Measurements from ENCODE around the gene TNFRSF9. TPM values are rescaled to one million over a fixed set of nuclear protein-coding genes. Genes with fewer than 3 reads are reported as not detected.
"Not testable (repeated sequence)": the region's sequence is repeated elsewhere in the genome, so short reads cannot be mapped to it uniquely, and the experiment has no call there.

The TNFRSF9 gene
- total RNA-seq, 1 experiment from 2014 or later = 0.07 TPM

DNA sequence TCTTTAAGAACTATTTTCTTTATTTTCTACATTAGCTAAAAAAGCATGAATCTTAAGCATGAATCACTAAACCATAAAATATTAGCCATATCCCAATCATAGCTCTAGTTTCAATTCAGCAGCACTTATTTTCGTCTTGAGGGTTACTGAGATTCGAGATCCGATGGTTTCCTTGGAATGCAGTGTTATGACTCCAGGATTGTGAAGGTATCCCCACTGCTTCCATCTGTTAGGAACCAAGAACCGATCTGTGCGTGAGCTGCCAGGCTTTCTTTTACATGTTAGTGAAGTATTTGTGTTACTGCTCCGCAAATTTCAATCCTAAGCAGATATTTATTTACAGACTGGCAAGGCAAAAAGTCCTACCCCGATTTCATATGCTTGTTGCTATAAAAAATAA is 18.8 kb downstream of the TNFRSF9 start:
- DNase-seq (ENCODE audit: extremely low read depth, low read depth) = no peak

DNA sequence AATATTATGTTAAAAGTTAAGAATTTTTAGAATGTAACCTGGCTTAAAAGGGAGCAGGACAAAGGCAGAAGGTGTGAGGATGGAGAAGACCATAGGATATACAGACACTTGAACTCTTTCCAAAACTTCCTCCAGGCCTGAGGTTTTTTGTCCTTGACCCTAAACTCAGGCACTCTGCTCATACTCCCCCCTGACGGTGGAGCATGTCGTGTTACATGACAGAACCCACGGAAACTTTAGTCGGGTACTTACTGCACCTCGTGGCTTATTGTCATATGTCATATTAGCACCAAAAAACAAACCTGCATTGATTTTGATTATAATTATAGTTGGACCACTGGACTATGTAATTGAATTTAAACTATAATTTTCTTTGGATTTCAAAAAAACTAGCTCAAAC is 20.8 kb downstream of the TNFRSF9 start:
- DNase-seq (ENCODE audit: extremely low read depth, low read depth) = no peak

DNA sequence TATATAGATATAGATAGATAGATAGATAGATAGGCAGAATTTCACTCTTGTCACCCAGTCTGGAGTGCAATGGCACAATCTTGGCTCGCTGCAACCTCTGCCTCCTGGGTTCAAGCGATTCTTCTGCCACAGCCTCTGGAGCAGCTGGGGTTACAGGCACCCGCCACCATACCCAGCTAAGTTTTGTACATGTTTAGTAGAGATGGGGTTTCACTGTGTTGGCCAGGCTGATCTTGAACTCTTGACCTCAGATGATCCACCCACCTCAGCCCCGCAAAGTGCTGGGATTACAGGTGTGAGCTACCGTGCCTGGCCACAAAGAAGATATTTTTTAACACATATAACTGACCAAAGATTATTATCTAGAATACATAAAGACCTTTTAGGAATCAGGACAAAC is 22.7 kb downstream of the TNFRSF9 start:
- not testable (repeated sequence) for DNase-seq (ENCODE audit: extremely low read depth, low read depth)

DNA sequence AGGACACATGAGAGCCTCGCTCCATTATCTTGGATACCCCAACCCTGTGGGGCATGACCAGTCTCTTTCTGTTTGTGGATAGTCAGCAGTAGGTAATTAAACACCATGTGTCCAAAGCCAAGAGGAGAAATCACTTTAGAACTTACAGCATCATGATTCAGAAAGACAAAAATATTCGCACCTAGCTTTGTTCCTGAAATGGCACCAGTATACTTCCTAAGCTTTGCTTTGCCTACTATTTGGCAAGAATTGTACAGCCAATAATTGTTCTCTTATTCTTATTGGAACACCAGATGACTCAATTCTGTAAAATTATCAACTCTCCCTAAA is 24.2 kb downstream of the TNFRSF9 start:
- DNase-seq (ENCODE audit: extremely low read depth, low read depth) = no peak

DNA sequence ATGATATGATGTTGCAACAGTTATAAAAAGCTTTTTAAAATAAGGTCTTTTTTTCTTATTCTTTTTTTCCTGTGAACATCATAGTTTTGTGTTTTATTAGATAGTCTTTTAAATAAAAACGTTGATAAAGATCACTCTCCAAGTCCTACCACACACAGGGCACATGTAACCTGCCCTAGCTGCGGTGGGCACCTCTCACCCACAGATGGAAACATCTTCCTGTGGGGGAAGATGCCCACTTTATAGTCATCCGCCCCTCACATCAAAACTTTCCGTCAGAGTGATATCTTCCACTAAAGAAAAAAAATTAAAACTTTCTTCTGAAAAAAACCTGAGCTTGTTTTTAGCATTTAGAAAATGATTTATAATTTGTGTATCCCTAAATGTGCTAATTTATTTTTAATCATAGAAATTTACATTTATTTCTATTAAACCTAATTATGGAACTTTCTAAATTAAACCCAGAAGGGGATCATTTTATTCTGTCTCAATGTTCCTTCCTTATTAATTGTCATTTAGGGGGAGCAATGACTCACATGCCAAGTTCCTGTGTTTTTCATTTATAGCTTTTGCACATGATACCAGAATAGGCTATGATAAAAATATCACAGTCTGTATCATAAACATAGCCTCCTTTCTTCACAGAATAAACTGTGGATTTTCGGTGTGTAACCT is 24.7 kb downstream of the TNFRSF9 start:
- DNase-seq (ENCODE audit: extremely low read depth, low read depth) = no peak

DNA sequence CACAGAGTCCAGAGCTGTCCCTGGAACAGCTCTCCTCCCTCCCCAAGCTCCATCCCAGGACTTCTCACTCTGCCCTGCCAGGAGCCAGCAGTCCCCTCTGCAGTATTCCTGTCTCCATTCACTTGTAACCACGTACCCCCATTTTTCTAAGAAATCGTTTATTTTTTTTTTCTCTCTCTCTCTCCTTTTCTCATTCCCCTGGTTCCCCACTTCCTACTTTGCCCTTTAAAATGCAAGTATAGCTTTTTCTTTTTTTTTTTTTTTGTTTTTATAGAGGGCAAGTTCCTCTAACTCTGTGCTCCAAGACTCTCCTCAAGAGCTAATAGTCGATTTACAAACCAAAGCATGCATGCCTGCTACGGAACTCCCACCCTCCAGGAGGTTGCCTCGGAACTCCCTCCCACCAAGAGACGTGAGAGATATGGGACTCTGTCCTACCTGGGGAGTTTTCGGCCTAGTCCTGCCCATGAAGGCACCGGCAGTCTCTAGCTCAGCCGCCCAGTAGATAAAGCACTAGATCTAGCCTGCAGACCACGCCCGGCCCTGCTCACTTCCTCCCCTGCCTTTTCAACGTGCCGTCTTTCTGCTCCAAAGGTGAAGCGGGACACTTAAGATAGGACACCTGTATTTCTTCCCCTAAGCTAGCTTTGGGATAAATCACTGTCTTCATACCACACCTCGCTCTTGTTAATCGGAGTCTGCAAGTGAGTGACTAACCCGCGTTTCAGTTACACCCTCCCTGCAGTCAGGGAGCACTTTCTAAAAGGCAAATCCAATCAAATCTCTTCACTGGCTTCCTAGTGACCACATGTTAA is 27.7 kb downstream of the TNFRSF9 start:
- DNase-seq (ENCODE audit: extremely low read depth, low read depth) = no peak

DNA sequence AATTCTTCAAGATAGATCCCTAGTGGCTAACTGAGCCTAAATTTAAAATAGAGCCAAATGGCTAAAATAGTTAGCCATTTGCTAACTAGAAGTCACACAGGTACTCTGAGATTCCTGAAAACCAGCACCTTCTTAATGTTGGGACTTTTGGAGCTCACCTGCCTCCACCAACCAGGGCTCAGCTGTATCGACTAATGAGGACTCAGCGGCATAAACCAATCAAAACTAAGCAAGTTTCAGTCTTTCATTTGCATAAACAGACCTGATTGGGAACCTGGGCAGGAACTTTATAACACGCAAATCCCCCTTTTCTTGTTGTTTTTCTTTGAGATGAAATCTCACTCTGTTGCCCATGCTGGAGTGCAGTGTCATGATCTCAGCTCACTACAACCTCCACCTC is 28.5 kb downstream of the TNFRSF9 start:
- DNase-seq (ENCODE audit: extremely low read depth, low read depth) = no peak

DNA sequence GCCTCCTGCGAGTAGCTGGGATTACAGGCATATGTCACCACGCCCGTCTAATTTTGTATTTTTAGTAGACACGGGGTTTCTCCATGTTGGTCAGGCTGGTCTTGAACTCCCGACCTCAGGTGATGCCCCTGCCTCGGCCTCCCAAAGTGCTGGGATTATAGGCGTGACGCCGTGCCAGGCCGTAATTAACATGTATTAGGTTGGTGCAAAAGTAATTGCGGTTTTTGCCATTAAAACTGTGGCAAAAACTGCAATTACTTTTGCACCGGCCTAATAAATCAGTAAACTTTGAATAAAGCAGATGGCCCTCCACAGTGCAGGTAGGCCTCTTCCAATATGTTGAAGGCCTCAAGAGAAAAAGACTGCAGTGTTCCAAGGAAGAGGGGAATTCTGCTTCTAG is 35.4 kb downstream of the TNFRSF9 start:
- no peak for DNase-seq (ENCODE audit: extremely low read depth, low read depth)

DNA sequence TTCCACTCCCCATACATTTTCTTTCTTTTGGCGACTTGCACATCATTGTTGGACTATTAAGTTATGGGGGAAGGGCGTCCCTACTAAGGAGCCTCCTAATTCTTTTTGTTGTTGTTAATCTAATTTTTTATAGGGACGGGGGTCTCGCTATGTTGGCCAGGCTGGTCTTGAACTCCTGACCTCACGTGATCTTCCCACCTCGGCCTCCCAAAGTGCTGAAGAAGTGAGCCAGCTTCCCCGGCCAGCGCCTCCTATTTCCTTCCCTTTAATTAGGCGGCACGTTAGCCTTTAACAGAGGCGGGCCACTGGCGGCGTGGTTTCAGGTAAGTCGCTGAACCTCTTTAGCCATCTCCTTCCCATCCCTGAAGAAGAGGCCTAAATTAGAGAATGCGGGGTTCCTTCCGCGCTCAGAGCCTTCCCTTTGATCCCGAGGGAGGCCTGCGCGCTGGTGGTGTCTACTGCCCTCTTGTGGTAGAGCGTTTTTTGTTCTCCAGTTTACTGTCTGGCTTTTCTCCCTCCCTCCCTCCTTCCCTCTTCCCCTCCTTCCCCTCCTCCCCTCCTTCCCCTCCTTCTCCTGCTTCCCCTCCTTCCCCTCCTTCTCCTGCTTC is 38.1 kb downstream of the TNFRSF9 start:
- DNase-seq (ENCODE audit: extremely low read depth, low read depth) = peak; percentile 55

DNA sequence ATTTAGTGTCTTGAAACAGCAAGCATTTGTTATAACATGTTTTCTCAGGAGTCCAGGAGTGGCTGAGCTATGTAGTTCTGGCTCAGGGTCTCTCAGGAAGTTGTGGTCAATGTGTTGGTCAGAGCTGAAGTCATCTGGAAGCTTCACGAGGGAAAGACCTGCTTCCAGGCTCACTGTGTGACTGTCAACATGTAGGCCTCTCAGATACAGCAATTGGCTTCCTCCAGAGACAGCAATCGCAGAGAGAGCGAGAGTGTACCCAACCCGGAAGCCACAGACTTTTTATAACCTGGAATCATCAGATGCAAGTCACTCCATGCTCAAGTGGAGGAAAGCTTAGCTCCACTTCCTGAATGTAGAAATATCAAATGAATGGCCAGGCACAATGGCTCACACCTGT is 40.9 kb downstream of the TNFRSF9 start:
- DNase-seq (ENCODE audit: extremely low read depth, low read depth) = no peak

DNA sequence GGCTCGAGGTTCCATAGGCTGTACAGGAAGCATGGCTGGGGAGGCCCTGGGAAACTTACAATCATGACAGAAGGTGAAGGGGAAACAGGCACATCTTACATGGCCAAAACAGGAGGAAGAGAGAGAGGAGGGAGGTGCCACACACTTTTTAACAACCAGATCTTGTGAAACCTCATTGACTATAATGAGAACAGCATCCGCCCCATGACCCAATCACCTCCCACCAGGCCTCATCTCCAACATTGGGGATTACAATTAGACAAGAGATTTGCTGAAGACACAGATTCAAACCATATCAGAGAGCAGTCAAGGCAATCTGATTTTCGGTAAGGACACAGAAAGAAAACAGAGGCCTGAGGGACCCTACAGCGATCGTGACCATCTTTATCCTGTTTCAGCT is 41.7 kb downstream of the TNFRSF9 start:
- DNase-seq (ENCODE audit: extremely low read depth, low read depth) = no peak

DNA sequence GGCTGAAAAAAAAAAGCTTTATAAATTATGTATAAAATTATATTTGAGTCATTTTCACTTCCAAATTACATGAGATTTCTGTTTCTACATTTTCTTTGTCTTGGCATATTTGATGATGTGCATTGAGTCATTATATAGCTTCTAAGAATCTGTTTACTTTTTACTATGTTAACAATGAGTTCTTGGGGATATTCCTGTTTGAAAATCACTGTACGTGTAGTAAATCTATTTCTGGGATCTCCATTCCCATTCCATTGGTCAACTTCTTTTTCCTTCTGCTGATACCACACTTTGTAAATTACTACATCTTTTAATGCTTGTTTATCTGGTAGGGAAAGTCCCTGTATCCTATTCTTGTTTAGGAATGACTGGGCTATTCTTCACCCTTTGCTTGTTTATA is 43.6 kb downstream of the TNFRSF9 start:
- DNase-seq (ENCODE audit: extremely low read depth, low read depth) = no peak

DNA sequence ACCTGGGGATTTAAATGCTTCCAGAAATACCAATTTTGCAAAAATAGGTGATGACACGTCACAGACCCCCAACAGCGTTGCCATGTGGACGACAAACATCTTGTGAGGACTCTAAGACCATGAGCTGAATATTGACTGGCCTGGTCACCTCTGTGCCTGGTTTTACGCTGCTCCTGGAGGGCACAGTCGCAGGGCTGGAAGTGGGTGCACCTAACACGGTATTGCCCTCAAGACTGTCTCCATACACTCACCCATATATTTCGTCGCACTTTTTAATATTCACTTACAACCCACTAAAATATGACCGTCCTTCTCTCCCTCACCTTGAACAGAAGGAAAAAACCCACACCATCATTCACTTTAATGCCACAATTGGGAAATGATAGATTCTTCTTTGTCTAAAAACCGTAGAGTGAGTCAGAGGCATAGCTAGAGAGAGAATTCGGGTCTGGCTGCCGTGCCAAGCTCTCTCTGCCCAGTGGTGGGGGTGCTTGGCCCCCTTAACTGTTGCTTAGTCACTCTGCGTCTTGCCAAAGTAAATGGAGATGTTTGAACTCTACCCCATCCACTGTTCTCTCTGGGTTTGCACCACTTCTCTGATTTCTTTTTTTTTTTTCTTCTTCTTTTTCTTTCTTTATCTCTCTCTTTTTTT is 47.0 kb downstream of the TNFRSF9 start:
- no peak for DNase-seq (ENCODE audit: extremely low read depth, low read depth)

DNA sequence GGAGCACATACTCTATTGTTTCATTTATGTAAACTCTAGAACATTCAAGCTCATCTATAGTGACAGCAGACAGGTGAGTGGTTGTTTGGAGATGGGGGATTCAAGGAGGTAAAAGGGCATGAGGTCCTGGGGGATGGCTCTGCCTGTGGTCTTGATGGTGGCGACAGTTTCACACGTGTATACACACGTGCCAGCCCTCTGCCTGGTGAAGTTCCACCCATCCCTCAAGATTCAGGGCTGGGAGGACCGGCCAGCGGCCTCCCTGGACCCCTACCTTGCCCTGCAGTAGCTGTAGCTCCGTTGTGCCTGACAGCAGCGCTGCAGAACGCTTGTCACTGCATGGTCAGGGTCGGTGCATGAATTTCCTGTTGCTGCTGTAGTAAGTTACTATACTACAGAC is 48.8 kb downstream of the TNFRSF9 start:
- DNase-seq (ENCODE audit: extremely low read depth, low read depth) = no peak

DNA sequence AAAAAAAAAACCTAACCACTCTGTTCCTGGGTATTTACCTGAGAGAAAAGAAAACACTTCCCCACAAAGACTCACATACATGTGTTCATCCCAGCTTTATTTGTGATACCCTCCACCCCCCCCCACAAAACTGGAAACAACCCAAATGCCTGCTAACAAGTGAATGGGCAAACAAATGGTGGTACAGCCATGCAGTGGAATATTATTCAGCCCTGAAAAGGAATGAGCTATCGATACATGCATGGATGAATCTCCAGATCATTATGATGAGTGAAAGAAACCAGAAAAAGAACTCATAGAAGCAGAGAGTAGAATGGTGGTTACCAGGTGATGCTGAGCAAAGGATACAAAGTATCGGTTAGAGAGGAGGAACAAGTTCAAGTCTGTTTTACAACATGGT is 49.8 kb downstream of the TNFRSF9 start:
- no peak for DNase-seq (ENCODE audit: extremely low read depth, low read depth)

DNA sequence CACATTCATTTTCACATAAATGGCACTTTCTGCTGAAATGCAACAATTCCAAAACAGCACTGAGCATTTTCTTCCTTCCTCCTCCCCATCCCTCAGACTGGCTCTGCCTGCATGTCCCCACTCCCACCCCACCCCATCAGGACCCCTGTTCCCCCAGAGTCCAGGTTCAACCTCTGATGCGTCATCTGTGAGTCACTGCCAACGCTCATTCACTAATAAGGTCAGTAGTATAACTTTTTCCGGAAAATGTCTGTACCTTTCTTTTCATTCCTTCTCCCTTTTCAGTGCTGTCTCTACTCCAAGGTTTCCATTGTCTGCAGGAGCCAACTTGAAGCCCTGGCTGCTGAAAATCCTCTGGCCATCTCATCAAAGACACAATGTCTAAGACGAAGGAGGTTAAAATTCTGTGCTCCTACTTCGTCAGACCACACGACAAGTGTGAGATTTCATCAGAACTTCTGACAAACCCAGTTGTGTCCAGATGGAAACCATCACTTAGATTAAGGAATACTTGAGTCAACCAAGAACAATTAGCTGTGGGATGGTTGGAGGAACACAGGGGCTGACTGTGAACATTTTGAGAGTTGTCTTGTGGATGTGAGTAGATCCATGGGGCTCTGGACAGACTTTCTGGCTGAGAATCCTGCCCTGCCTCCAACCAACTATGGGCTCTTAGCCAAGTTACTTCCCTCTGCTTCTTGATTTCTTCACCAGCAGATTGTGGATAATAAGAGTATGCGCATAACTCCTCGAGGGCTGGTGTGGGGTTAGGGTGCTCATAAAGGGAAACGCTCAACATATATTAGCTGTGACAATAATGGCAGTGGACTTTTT is 52.2 kb downstream of the TNFRSF9 start:
- DNase-seq (ENCODE audit: extremely low read depth, low read depth) = no peak

DNA sequence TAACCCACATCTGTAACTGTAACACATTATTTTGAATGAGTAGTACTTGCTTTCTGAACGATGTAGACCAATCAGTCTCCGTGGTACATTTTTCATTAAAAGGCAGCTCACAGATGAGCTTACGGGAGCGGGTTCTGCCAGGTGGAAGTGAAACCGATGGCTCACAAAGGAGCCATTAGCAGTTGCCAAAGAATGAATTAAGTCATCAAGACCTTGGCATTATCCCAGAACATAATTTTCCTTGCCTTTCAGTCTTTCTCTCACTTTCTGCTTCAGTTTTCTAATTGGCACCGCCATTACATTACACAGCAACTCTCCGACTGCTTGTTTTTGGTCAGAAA is 54.3 kb downstream of the TNFRSF9 start:
- DNase-seq (ENCODE audit: extremely low read depth, low read depth) = no peak

DNA sequence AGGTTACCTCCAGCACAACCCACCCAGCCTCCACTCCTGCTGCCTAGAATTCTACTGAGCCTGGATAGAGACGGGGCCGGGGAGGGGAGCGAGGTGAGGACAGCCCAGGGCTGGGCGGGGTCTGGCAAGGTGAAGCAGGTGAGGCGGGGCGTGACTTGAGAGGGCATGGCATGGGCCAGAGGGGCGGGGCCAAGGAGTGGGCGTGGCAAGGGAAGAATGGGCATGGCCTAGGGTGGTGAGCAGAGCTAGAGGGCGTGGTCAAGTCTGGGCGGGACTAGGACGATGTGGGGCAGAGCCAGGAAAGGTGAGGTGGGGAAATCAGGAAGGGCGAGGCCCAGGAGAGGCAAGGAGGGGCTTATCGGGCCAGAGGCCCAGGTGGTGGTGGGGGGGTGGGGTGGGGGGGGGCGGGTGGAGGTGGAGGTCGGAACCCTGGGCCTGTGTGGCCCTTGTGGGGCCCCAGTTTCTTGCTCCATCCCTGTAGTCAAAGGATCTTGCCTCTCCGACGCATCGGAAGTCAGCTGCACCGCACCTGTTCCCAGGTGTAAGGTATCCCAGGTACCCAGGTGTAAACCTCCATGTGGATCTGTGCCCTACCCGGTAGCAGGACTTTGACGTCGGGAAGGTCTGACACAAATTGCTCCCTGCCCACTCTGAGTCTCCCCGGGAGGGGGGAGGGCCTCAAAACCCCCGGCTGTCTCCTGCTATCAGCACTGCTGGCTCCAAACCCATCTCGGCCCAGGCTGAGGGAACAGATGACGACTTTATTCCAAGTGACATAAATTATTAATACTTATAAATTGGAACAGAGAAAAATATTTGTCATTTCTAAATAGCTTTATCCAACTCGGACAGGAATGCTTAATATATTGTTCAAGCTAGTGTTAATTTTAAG is 54.9 kb downstream of the TNFRSF9 start:
- no peak for DNase-seq (ENCODE audit: extremely low read depth, low read depth)

DNA sequence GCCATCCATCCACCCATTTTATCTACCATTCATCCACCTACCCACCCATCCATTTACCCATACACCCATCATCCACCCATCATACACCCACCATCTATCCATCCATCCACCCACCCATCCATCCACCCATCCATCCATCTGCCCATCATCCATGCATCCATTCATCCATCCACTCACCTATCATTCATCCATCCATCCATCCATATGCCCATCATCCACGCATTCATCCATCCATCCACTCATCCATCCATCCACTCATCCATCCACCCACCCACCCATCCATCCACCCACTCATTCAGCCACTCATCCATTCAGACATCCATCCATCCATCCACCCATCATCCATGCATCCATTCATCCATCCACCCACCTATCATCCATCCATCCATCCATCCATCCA is 55.9 kb downstream of the TNFRSF9 start:
- no peak for DNase-seq (ENCODE audit: extremely low read depth, low read depth)

DNA sequence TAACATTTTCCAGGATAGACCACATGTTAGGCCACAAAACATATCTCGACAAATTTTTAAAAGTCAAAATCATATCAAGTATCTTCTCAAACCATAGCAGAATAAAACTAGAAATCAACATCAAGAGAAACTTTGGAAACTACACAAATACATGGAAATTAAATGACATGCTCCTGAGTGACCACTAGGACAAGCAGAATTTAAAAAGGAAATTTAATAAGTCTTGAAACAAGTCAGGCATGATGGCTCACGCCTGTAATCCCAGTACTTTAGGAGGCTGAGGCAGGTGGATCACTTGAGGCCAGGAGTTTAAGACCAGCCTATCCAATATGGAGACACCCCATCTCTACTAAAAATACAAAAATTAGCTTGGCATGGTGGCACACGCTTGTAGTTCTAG is 61.4 kb downstream of the TNFRSF9 start:
- no peak for DNase-seq (ENCODE audit: extremely low read depth, low read depth)

Measured in NCI-H460 (cell line).